A549 (cell line): ENCODE measurements around the gene SHISAL1. TPM values are rescaled to one million over a fixed set of nuclear protein-coding genes. Genes with fewer than 3 reads are reported as not detected.

Source experiments
- ATAC-seq, 2 experiments: fragments of 200-7000 bp in 1 of 2; fragments of >200 bp in 1 of 2; cut with Nextera tagmentation in 1 of 2; cut with Tn5 transposase in 1 of 2; 3 replicates each; pipeline versions ENCODE4 v1.8.0 to v1.9.1; 2018 to 2020; ENCODE audit warnings: mild to moderate bottlenecking in 1 of 2, moderate library complexity in 1 of 2
- CTCF ChIA-PET: fragments of 300-600 bp; sonication (Branson Sonifier 250); formaldehyde crosslinking; extraction: SDS; loops from one replicate; lab custom pipeline; 2021; ENCODE audit warnings: antibody characterized with exemption, inconsistent platforms; lab: Yijun Ruan, JAX
- POLR2A ChIA-PET: fragments of 350-600 bp; formaldehyde crosslinking; extraction: SDS; loops from one replicate; lab custom pipeline; 2021; ENCODE audit warnings: antibody characterized with exemption, inconsistent platforms; lab: Yijun Ruan, JAX
- DNase-seq, 2 experiments: peaks; one replicate each; pipeline versions ENCODE4 v3.0.0 to v3.0.0-alpha.2; 2011 to 2016; ENCODE audit warnings: low read depth in 1 of 2, low spot score in 1 of 2
- FAIRE-seq: peaks from 2 replicates; lab custom pipeline; 2011; peaks lifted over from hg19 to GRCh38; lab: Jason Lieb, UNC
- H3K27ac ChIP-seq, 2 experiments: fragments of >200 bp; sonication (Bioruptor Twin); formaldehyde crosslinking; 3 replicates each; pipeline ENCODE4 v1.5.1; 2016 to 2017
- H3K4me1 ChIP-seq: fragments of >200 bp; sonication (Bioruptor Twin); formaldehyde crosslinking; 3 replicates; pipeline ENCODE4 v1.6.1; 2016
- H3K4me2 ChIP-seq: fragments of >200 bp; sonication (Bioruptor Twin); formaldehyde crosslinking; 3 replicates; pipeline ENCODE4 v1.6.1; 2016
- H3K4me3 ChIP-seq: fragments of >200 bp; sonication (Bioruptor Twin); formaldehyde crosslinking; 3 replicates; pipeline ENCODE4 v1.5.1; 2016
- H3K9me3 ChIP-seq: fragments of >200 bp; sonication (Bioruptor Twin); formaldehyde crosslinking; 3 replicates; pipeline ENCODE4 v1.6.1; 2016
- BHLHE40 ChIP-seq: IDR thresholded peaks from 2 replicates; pipeline ENCODE4 v1.6.1; 2012; ENCODE audit warnings: low read depth, low read length, inconsistent platforms
- CEBPB ChIP-seq, 2 experiments: fragments of >200 bp in 1 of 2; sonication (Bioruptor Twin) in 1 of 2; formaldehyde crosslinking in 1 of 2; IDR thresholded peaks; 2 replicates each; pipeline ENCODE4 v1.6.1; 2012 to 2016
- CHD2 ChIP-seq: fragments of 150-350 bp; IDR thresholded peaks from 2 replicates; pipeline ENCODE4 v1.6.1; 2014; ENCODE audit warnings: low read length; ENCODE audit not compliant: partially characterized antibody
- CHD4 ChIP-seq: fragments of 200-600 bp; sonication (generic); IDR thresholded peaks from 2 replicates; pipeline ENCODE4 v1.6.1; 2016; ENCODE audit warnings: antibody characterized with exemption, mild to moderate bottlenecking, borderline replicate concordance
- FOSB ChIP-seq: fragments of 250-450 bp; sonication (Bioruptor Pico); IDR thresholded peaks from 2 replicates; pipeline ENCODE4 v1.5.0; 2020; ENCODE audit warnings: mild to moderate bottlenecking, moderate library complexity
- FOSL2 ChIP-seq, 2 experiments: fragments of 450-650 bp in 1 of 2; fragments of >200 bp in 1 of 2; sonication (Bioruptor Twin) in 1 of 2; formaldehyde crosslinking; IDR thresholded peaks; 2 replicates each; pipeline versions ENCODE4 v1.5.0 to v1.6.1; 2016 to 2020; ENCODE audit warnings: mild to moderate bottlenecking in 1 of 2, moderate library complexity in 1 of 2
- GATA3 ChIP-seq: IDR thresholded peaks from 2 replicates; pipeline ENCODE4 v1.6.1; 2012; ENCODE audit warnings: borderline replicate concordance
- HEYL ChIP-seq: fragments of 250-450 bp; sonication (Bioruptor Pico); IDR thresholded peaks from 2 replicates; pipeline ENCODE4 v1.8.0; 2021; ENCODE audit warnings: mild to moderate bottlenecking, moderate library complexity
- KDM1A ChIP-seq: fragments of 200-600 bp; sonication (generic); IDR thresholded peaks from 2 replicates; pipeline ENCODE4 v1.6.1; 2016; ENCODE audit warnings: low read depth, mild to moderate bottlenecking
- KDM5A ChIP-seq: fragments of 200-600 bp; sonication (generic); IDR thresholded peaks from 2 replicates; pipeline ENCODE4 v1.6.1; 2016; ENCODE audit warnings: antibody characterized with exemption, mild to moderate bottlenecking
- RCOR1 ChIP-seq: fragments of 150-350 bp; IDR thresholded peaks from 2 replicates; pipeline ENCODE4 v1.6.1; 2014; ENCODE audit warnings: antibody characterized with exemption, low read length, low read depth
- RFX5 ChIP-seq: fragments of 450-650 bp; IDR thresholded peaks from 2 replicates; pipeline ENCODE4 v1.7.1; 2014; ENCODE audit warnings: antibody characterized with exemption, mild to moderate bottlenecking, moderate library complexity
- RNF2 ChIP-seq: fragments of 200-600 bp; sonication (generic); IDR thresholded peaks from 2 replicates; pipeline ENCODE4 v1.6.1; 2016; ENCODE audit warnings: low read depth, mild to moderate bottlenecking, antibody characterized with exemption, moderate library complexity, borderline replicate concordance
- SMC3 ChIP-seq: fragments of >200 bp; sonication (Bioruptor Twin); formaldehyde crosslinking; IDR thresholded peaks from 3 replicates; pipeline ENCODE4 v1.6.1; 2018; ENCODE audit warnings: inconsistent platforms
- ZNF302 ChIP-seq: fragments of 250-450 bp; sonication (Bioruptor Pico); IDR thresholded peaks from 2 replicates; pipeline ENCODE4 v1.9.0; 2021; ENCODE audit warnings: inconsistent platforms, mild to moderate bottlenecking, moderate library complexity
- WGBS: methylation state at CpG from one replicate; pipeline ENCODE4 v1.1.6; 2017; ENCODE audit errors: missing lambda C conversion rate; 5-methylcytosine and 5-hydroxymethylcytosine counted together
- polyA plus RNA-seq, 4 experiments: library from polyadenylated mRNA; depleted of rRNA in 3 of 4; stranded (reverse); fragments of >200 nt; fragmentation: RNase III in 1 of 4; extraction: RNeasy Plus Mini Kit Qiagen cat#74134 plus additional on column Dnase treatment in 1 of 4; gene quantifications; 2 replicates in 3 of 4; 3 replicates in 1 of 4; pipeline ENCODE4 v1.2.3, GENCODE V29; 2011 to 2017
- TF ChIP-seq, protein P1 (sequence below): fragments of 450-650 bp; IDR thresholded peaks from 2 replicates; pipeline ENCODE4 v1.6.1; 2014; ENCODE audit warnings: antibody characterized with exemption
- TF ChIP-seq, protein P2 (sequence below): fragments of 250-450 bp; sonication (Bioruptor Pico); IDR thresholded peaks from 2 replicates; pipeline ENCODE4 v1.5.0; 2020; ENCODE audit warnings: low read depth, mild to moderate bottlenecking, moderate library complexity
- TF ChIP-seq, protein P3 (sequence below): IDR thresholded peaks from 2 replicates; pipeline ENCODE4 v1.6.1; 2012
- TF ChIP-seq, protein P4 (sequence below): IDR thresholded peaks from 2 replicates; pipeline ENCODE4 v1.6.1; 2012
- TF ChIP-seq, protein P5 (sequence below): fragments of 150-350 bp; IDR thresholded peaks from 2 replicates; pipeline ENCODE4 v1.6.1; 2014; ENCODE audit warnings: low read depth, mild to moderate bottlenecking, low read length
- TF ChIP-seq, protein P6 (sequence below): fragments of >200 bp; sonication (Bioruptor Twin); formaldehyde crosslinking; IDR thresholded peaks from 2 replicates; pipeline ENCODE4 v1.6.1; 2016
- TF ChIP-seq, protein P7 (sequence below): IDR thresholded peaks from 2 replicates; pipeline ENCODE4 v1.6.1; 2012; ENCODE audit warnings: low read depth, borderline replicate concordance

The SHISAL1 gene
- polyA plus RNA-seq, 2 of the 4 experiments (the other 2 are of a cell fraction): 0.61 to 1.9 TPM

DNA sequence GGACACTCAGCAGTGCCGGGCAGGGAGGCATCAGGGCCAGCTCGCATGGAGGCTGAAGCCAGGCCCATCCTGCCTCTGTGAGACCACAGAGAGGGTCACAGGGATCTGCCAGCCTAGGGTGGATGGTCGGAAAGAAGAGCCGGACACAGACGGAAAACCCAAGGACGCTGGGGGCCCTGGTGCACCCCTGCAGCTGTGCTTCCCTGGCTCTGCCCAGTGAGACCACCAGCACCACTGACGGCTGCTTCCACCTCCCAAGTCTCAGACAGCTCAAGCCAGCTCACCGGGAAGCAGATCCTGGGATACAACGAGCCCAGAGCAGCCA is 42.2 kb downstream of the SHISAL1 start (continued):
- TF ChIP-seq CEBPB (IDR thresholded peaks at IDR 0.05) (no peak), RFX5 (no peak), SMC3 (no peak), FOSL2 (IDR thresholded peaks at IDR 0.05) (no peak), FOSL2 (CRISPR knock-in tag; IDR thresholded peaks at IDR 0.05) (no peak)
- TF ChIP-seq, protein P1, sequence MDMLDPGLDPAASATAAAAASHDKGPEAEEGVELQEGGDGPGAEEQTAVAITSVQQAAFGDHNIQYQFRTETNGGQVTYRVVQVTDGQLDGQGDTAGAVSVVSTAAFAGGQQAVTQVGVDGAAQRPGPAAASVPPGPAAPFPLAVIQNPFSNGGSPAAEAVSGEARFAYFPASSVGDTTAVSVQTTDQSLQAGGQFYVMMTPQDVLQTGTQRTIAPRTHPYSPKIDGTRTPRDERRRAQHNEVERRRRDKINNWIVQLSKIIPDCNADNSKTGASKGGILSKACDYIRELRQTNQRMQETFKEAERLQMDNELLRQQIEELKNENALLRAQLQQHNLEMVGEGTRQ: no peak
- TF ChIP-seq, all 56 proteins: peak for 0

DNA sequence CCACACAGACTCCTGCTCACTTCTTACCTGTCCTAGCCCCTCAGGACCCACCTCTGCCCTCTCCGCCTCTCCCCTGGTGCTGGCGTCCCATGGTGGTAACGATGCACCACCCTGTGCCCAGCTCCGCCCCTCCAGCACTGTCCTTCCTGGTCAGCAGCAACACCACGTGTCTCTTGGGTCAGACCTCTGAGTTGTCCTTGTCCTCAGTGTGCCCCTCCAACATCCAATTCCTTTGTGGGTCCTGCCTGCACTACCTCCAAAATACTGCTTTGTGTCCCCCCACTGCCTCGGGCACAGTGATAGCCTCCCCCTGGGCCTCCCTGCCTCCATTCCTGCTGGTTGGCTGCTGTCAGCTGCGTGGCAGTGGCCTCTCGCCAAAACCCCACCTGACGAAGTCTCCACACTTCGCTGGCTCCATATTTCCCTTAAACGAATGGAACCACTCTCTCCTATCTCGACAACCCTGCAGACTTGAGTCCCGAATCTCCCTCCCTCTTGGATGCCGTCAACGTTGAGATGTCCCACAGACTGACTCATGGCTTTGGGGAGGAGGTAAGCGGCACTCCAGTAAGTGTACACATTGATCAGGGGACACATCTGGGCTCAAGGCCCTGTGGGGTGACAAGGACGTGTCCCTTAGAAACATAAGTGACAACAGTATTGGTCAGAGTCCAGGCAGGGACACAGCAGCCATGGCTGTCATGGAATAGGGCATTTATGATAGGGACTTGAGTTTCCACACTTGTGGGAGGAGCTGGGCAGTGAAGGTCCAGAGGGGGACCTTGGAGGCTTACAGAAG is 42.8 kb downstream of the SHISAL1 start:
- DNase-seq (no peak), ATAC-seq (no peak), FAIRE-seq (no peak)
- WGBS: 69% methylated on average over 16 of the region's 17 CpGs
- Histone ChIP-seq H3K4me1 (no peaks in the 10 kb centered on the region), H3K4me3 (no peak overlapping the region), H3K4me2 (no peak overlapping the region), H3K27ac (no peak overlapping the region), H3K9me3 (no peaks in the 10 kb centered on the region)
- TF ChIP-seq, protein P2, sequence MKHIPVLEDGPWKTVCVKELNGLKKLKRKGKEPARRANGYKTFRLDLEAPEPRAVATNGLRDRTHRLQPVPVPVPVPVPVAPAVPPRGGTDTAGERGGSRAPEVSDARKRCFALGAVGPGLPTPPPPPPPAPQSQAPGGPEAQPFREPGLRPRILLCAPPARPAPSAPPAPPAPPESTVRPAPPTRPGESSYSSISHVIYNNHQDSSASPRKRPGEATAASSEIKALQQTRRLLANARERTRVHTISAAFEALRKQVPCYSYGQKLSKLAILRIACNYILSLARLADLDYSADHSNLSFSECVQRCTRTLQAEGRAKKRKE: no peak
- TF ChIP-seq FOSB (no peak), HEYL (CRISPR knock-in tag) (no peak), KDM5A (no peak), CHD2 (no peak), BHLHE40 (no peak), RNF2 (no peak), ZNF302 (CRISPR knock-in tag) (no peak), RCOR1 (no peak), CHD4 (no peak), KDM1A (no peak), GATA3 (no peak)
- TF ChIP-seq, protein P3, sequence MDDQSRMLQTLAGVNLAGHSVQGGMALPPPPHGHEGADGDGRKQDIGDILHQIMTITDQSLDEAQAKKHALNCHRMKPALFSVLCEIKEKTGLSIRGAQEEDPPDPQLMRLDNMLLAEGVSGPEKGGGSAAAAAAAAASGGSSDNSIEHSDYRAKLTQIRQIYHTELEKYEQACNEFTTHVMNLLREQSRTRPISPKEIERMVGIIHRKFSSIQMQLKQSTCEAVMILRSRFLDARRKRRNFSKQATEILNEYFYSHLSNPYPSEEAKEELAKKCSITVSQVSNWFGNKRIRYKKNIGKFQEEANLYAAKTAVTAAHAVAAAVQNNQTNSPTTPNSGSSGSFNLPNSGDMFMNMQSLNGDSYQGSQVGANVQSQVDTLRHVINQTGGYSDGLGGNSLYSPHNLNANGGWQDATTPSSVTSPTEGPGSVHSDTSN: no peak
- TF ChIP-seq, protein P4, sequence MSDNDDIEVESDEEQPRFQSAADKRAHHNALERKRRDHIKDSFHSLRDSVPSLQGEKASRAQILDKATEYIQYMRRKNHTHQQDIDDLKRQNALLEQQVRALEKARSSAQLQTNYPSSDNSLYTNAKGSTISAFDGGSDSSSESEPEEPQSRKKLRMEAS: no peak
- TF ChIP-seq, protein P5, sequence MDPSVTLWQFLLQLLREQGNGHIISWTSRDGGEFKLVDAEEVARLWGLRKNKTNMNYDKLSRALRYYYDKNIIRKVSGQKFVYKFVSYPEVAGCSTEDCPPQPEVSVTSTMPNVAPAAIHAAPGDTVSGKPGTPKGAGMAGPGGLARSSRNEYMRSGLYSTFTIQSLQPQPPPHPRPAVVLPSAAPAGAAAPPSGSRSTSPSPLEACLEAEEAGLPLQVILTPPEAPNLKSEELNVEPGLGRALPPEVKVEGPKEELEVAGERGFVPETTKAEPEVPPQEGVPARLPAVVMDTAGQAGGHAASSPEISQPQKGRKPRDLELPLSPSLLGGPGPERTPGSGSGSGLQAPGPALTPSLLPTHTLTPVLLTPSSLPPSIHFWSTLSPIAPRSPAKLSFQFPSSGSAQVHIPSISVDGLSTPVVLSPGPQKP: no peak
- TF ChIP-seq, protein P6, sequence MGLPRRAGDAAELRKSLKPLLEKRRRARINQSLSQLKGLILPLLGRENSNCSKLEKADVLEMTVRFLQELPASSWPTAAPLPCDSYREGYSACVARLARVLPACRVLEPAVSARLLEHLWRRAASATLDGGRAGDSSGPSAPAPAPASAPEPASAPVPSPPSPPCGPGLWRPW: no peak
- ChIA-PET CTCF (no interaction called here), POLR2A (no interaction called here)

DNA sequence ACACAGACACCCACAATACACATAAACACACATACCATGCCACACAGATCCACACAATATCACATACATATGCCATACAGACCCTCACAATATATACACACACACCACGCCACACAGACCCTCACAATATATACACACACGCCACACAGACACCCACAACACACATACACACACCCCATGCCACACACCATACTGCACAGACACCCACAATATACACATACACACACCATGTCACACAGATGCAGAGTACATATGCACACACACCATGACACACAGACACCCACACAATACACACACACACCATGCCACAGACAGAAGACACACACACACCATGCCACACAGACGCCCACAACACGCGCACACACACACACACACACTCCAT is 43.6 kb downstream of the SHISAL1 start:
- TF ChIP-seq, protein P7, sequence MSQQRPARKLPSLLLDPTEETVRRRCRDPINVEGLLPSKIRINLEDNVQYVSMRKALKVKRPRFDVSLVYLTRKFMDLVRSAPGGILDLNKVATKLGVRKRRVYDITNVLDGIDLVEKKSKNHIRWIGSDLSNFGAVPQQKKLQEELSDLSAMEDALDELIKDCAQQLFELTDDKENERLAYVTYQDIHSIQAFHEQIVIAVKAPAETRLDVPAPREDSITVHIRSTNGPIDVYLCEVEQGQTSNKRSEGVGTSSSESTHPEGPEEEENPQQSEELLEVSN: no peak
- TF ChIP-seq BHLHE40: no peak
- no peak for ATAC-seq
- no peak overlapping the region for H3K4me3 ChIP-seq
- no peaks in the 10 kb centered on the region for H3K9me3 ChIP-seq
- ChIA-PET CTCF (no interaction called here), POLR2A (no interaction called here)
- H3K27ac ChIP-seq: no peak overlapping the region
- H3K4me2 ChIP-seq: no peak overlapping the region
- no peak for FAIRE-seq
- WGBS: 91% methylated on average over 5 of the region's 5 CpGs
- DNase-seq: no peak
- H3K4me1 ChIP-seq: no peaks in the 10 kb centered on the region
